GM21381 (cell line): ENCODE data around the gene PUS7.
"Not testable (repeated sequence)": the region's sequence is repeated elsewhere in the genome, so short reads cannot be mapped to it uniquely, and the experiment has no call there.

Source experiments
- ATAC-seq: cut with Tn5 transposase; IDR thresholded peaks from one replicate; pipeline ENCODE4 v1.9.1; 2021; ENCODE audit warnings: mild to moderate bottlenecking, moderate library complexity; ENCODE audit not compliant: unreplicated experiment

PUS7 gene, protein sequence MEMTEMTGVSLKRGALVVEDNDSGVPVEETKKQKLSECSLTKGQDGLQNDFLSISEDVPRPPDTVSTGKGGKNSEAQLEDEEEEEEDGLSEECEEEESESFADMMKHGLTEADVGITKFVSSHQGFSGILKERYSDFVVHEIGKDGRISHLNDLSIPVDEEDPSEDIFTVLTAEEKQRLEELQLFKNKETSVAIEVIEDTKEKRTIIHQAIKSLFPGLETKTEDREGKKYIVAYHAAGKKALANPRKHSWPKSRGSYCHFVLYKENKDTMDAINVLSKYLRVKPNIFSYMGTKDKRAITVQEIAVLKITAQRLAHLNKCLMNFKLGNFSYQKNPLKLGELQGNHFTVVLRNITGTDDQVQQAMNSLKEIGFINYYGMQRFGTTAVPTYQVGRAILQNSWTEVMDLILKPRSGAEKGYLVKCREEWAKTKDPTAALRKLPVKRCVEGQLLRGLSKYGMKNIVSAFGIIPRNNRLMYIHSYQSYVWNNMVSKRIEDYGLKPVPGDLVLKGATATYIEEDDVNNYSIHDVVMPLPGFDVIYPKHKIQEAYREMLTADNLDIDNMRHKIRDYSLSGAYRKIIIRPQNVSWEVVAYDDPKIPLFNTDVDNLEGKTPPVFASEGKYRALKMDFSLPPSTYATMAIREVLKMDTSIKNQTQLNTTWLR

DNA sequence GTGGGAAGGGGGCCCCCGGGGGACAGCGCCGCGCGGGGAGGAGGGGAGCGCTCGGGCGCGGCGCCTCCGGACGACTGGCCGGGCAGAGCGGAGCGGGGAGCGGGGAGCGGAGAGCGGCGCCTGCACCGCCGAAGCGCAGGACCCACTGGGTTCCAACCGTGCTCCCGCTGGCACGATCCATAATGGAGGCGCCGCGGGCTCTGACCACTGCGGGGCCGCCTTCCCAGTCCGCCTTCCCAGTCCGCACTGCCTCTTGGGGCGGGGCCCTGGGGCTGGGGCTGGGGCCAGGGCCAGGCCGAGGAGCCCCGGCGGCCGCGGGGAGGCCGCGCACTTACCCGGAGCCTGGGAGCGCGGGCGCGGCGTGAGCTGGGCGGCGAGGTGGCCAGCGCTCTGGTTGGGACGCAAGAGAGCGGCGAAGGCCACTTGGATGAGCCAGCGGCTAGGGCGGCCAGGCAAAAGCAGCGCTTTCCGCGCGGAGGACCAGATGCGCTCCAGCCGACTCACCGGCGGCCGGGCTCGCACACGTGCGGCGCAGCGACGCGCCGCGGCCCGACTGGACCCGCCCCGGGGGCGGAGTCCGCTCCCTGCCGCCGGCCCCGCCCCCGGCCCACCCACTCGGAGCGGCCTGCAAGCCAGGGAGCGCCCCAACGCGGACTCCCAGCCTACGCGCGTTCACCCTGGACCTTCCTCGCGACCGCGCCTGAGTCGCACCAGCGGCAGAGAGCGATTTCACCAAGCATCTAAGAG lies at the start of gene PUS7:
Gene PUS7 (minus strand): TSS at position 555 of the 747 bp plus-strand sequence. CDS start 13,759 bp downstream, outside the sequence.
- ATAC-seq = peak; percentile 81

DNA sequence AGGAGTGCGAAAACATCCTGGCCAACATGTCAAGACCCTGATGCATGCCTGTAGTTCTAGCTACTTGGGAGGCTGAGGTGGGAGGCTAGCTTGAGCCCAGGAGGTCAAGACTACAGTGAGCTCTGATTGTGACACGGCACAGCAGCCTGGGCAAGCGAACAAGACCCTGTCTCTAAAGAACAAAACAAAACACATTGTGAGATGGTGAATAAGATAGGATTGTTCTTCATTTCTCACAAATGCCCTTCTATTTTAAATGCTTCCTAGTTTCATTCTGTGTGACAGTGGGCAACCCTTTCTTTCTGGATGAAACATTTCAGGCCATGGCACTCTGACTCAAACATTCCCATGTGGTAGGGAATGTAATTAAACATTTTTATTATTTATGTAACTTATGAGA lies 45.8 kb upstream of the PUS7 start:
- ATAC-seq = no peak

DNA sequence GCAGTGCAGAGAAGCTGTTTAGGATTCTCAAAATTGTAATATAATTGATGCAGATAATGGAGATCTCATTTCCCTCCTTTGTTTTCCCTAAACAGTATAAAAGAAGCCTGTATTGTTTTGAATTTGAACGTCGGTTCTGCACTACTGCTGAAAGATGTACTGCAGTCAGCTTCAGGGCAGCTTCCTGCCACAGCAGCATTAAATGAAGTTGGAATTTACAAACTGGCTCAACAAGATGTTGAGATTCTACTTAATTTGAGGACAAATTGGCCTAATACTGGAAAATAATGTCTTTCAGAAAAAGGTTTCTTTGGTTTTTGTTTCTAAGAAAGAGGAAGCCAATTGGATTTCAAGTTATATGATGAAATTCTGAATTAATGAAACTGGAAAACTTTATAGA lies 45.0 kb upstream of the PUS7 start:
- no peak for ATAC-seq

DNA sequence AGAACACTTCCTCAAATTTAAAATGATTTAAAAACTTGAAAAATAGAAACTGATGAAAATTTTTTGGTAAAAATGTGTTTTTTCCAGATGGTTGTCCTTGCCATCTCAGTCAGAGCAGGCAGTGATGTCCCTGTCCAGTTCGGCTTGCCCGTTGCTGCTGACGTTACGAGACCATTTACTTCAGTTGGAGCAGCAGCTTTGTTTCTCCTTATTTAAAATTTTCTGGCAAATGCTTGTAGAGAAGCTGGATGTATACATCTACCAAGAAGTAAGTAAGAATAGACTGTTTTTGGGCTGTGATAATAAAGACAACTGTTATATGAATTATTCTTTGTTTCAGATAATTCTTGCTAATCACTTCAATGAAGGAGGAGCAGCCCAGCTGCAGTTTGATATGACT lies 43.1 kb upstream of the PUS7 start:
- no peak for ATAC-seq

DNA sequence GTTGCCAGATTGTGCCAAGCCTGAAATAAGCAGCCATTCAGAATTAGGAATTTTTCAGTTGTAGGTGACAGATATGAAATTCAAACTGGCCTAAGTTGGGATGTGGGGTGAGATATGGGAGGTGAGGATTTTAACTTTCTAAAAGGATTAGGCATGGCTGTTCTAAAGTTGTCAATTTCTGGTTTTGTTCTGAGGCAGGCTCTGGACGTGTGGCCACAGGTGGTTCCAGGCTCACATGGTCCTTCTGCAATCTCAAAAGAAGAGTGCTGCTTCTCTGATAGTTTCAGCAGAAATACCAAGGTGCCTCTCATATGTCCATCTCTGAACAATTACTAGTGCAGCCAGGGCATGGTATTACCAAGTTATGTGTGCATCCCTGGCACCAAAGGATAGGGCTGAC lies 37.9 kb upstream of the PUS7 start:
- ATAC-seq = no peak

DNA sequence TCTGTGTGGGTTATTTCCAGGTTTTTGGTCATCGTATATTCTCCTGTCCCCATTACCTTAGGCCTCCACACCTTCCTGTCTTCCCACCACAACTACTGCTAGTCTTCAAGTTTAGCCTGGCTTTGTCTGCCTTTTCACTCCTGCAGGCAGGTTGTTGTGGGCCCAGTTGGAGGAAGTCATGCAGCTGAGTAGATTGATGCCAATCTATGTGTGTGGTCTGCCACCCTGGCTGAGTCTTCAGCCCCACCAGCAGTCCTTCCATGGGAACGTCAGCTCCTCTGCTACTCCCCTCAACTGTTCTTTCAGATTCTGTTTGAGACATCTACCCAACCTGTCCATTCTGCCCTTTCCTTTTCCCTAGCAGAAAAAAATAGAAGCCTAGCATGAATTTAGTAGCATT lies 16.3 kb upstream of the PUS7 start:
- ATAC-seq = no peak

DNA sequence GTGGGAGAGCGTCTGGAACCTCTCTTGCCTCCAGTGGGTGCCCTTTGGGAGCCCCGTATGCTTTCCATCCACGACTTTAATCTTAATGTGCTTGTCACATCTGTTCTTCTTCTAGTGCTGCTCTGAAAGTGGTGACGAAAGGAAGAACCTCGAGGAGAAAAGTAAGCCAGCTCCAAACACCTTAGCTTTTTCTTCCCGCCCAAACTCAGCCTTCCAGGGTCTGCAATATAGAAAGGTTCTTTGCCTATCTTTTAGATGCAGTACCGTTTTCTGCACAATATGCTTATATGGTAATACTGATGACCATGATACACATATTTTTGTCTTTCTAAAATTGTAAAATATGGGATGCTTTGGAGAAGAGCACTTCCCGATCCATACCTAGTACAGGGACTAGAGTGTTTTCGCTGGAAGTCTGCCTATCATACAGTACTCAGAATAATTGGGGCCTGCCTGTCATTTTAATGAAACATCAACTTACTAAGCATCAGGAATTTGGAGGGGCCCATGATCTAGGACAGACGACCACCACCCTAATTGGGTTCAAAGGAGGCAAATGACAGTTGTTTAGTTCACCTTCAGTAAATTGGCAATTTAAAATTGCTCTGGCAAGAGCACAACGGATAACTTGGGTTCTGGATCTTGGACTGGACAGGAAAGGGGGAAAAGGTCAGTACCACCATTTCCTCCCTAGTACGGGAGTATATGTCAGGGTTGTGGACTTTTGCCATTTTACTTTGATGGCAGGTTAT lies 10.8 kb upstream of the PUS7 start:
- ATAC-seq = no peak

DNA sequence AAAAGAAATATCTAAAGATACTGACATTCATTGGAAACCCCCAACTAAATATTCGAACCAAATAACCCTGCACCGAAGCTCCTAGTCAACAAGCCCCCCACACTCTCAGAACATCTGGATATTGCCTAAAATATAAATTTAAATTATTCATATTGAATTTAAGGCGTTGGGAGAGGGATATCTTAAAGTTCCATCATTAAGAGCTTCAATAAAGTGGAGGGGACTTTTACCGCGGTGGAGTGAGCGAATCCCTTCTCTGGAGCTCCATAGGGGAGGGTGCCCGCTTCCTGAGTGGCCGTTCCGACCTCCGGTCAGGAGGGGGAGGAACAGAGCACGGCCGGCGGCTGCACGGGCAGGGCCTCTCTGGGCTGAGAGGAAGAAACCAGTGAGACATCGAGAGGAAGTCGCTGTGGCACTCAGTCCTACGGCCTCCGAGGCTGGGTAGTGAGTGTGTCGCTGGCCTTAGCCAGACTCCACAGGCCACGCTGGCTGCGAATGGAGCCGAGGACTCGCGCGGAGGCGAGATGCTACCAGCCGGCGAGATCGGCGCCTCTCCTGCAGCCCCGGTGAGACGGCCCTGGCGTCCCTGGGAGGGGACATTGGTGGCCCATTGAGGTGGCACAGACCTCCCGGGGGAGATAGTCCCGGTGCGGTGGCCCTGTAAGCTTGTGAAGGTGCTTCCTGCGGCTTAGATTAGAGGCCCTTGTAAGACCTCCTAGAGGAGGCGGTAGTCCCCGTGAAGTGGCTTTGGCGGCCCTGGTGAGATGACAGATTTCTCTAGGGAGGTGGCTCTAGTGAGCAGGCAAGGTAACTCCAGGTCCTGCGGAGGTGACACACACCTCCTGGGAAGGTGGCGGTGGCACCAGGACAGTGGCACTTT lies 10.0 kb upstream of the PUS7 start, which contains the start of gene RINT1:
Gene RINT1 (plus strand): TSS at position 410 of the 880 bp plus-strand sequence. CDS start 115 bp downstream, at position 525.
- ATAC-seq = peak; percentile 95

DNA sequence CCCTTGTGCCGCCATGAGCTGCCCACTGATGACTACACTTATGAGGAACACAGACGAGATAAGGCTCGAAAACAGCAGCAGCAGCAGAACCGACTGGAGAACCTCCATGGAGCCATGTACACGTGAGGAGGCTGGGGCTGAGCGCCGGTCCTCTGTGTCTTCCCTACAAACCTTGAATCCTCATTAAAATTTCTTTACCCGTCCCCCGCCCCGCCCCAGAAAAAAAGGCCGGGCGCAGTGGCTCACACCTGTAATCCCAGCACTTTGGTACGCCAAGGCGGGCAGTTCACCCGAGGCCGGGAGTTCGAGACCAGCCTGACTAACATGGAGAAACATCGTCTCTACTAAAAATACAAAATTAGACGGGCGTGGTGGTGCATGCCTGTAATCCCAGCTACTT lies 8.5 kb upstream of the PUS7 start:
- ATAC-seq = no peak

DNA sequence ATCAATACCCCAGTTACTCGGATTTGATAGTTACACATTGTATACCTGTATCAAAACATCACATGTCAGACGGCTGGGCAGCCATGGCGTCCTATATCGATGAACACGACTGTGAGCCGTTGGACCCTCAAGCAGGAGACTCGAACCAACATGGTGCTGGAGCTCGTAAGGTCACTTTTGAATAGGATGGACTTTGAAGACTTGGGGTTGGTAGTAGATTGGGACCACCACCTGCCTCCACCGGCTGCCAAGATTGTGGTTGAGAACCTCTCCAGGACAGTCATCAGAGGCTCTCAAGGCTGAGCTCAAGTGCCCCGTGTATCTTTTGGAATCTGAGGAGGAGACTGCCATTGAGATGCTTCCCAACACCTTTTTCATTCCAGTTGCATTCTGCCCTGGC lies 8.1 kb upstream of the PUS7 start:
- no peak for ATAC-seq

DNA sequence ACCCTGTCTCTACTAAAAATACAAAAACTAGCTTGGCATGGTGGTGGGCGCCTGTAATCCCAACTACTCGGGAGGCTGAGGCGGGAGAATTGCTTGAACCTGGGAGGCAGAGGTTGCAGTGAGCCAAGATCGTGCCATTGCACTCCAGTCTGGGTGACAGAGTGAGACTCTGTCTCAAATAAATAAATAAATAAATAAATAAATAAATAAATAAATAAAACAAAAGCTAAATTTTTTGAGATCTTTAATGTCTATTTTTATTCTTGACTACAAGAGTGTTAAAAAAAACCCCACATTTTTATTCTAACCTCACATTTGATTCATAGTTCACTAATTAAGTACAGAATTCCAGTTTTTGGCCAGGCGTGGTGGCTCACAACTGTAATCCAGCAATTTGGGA lies 5.7 kb upstream of the PUS7 start:
- not testable (repeated sequence) for ATAC-seq

DNA sequence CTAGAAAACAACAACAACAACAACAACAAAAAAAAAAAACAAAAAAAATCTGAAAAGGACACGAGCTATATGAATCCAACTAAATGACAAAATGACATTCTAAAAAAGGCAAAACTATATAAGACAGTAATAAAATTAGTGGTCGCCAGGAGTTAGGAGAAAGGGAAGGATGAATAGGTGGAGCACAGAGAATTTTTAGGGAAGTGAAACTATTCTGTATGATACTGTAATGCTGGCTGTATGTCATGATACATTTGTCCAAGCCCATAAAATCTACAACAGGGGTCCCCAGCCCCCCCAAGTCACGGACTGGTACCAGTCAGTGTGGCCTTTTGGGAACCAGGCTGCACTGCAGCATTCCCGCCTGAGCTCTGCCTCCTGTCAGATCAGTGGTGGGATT lies 2.8 kb upstream of the PUS7 start:
- ATAC-seq = no peak

DNA sequence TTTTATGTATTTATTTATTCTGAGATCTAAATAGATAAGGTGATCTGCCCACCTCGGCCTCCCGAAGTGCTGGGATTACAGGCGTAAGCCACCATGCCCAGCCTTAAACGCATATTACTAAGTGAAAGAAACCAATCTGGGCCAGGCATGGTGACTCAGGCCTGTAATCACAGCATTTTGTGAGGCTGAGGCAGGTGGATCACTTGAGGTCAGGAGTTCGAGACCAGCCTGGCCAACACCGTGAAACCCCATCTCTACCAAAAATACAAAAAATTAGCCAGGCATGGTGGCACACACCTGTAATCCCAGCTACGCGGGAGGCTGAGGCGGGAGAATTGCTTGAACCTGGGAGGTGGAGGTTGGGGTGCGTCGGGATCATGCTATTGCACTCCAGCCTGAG lies 2.4 kb upstream of the PUS7 start:
- ATAC-seq = not testable (repeated sequence)

DNA sequence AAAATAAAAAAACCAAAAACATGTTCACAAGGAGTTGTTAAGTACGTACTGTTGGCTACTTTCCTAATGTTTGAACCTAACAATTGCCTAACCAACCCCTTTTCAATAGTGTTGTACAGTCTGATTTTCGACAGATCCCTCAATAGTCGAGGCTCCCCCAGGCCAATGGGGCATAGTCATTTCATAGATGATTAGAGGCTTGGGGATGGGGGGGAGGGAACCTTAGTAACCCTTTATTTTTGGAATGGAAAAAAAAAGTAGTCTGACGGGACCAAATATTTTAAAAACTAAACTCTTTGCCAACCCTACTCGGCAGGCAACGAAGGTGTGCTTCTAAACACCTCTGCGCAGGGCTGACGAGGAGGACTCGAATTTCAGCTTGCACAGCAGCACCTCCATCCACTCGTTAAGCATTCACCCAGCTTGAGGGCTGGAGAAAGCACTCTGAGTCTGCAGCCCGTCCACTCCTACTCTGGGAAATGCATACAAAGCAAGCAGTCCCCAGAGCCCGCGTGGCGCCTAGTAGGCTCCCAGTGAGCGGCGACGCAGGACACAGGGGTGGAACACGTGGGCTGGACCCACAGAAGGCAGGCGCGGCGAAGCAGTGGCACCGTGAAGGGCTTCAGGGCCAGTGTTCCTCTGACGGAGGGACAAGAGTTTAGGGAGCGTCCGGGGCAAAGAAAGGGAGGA lies 899 bp downstream of the PUS7 start:
- ATAC-seq = peak; percentile 39

DNA sequence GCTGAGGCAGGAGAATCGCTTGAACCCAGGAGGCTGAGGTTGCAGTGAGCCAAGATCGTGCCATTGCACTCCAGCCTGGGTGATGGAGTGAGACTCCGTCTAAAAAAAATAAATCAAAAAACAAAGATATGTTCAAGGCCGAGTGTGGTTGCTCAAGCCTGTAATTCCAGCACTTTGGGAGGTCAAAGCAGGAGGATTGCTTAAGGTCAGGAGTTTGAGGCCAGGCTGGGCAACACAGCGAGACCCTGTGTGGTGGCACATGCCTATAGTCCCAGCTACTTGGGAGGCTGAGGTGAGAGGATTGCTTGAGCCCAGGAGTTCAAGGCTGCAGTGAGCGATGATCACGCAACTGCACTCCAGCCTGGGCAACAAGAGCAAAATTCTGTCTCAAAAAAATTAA lies 1.5 kb downstream of the PUS7 start:
- ATAC-seq = not testable (repeated sequence)

DNA sequence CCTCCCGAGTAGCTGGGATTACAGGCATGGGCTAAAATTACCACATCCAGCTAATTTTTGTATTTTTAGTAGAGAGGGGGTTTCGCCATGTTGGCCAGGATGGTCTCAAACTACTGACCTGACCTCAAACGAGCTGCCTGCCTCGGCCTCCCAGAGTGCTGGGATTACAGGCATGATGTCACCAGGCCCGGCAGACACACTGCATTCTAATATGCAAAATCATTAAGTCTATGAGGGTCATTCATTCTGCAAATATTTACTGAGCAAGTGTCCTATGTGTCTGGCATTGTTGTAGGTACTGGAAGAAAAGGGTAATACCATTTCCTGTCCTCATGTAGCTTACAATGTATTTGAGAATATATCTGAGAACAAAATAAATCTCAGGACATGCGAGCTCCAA lies 2.7 kb downstream of the PUS7 start:
- ATAC-seq = no peak

DNA sequence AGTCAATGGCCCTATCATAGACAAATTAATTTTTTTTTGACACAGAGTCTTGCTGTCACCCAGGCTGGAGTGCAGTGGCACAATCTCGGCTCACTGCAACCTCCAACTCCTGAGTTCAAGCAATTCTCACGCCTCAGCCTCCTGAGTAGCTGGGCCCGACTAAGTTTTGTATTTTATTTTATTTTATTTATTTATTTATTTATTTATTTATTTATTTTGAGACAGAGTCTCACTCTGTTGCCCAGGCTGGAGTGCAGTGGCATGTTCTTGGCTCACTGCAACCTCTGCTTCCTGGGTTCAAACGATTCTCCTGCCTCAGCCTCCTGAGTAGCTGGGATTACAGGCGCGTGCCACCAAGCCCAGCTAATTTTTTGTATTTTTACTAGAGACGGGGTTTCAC lies 6.5 kb downstream of the PUS7 start:
- not testable (repeated sequence) for ATAC-seq

DNA sequence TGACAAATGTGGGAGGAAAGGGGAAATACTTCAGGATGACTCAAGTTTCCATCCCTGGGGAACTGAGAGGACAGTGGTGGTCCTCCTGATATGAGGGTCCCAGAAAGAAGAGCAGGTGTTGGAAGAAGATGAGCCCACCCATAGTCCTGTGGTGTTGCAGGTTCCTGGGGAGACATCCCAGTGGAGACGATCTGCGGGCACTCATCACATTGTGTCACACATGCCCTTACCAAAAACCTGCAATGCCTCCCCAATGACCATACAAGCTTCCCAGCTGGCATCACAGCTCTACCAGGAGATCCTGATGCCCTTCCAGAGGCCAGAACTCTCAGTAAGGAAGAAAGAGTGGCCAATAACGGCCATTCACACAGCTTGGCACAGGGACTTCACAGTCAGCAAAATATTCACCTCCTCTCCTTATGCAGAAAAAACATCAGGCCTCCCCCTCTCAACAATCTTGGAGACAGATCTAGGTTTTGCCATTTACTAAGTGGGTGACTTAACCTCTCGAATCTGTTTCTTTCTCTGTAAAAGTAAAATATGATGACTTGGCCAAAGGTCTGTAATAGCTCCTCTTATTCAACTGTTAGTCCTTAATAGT lies 9.0 kb downstream of the PUS7 start:
- ATAC-seq = no peak

DNA sequence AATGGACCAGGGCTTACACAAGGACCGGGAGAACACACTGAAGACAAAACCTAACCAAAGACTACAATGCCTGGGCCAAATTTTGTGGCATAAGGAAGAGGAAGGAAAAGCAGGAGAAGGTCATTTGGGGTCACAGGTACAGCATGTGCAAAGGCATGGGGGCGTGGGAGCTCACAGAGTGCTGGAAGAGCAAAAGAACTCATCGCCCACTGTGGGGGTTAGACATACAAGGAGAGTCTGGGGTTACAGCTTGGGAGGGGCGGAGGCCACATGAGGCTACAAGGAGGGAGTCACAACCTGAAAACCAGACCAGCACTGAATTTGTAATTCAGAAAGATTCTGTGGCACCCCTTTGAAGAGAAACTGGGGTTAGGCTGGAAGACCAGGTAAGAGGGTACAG lies 9.7 kb downstream of the PUS7 start:
- ATAC-seq = no peak
